MM.1S (cell line): ENCODE measurements around the gene WFIKKN1.

ENCODE experiments used
- DNase-seq: peaks from one replicate; pipeline ENCODE4 v3.0.0-alpha.2; 2015
- H2AFZ ChIP-seq: fragments of 300-600 bp; sonication (generic); 2 replicates; pipeline ENCODE4 v1.6.0; 2016; ENCODE audit warnings: antibody characterized with exemption, low read length
- H3F3A ChIP-seq: fragments of 300-600 bp; sonication (generic); 2 replicates; pipeline ENCODE4 v1.6.1; 2016; ENCODE audit warnings: mild to moderate bottlenecking, antibody characterized with exemption, low read length, moderate library complexity, mixed read lengths; ENCODE audit not compliant: insufficient read depth
- H3K27ac ChIP-seq: fragments of 300-600 bp; sonication (generic); 2 replicates; pipeline ENCODE4 v1.5.1; 2016; ENCODE audit warnings: mild to moderate bottlenecking, low read length
- H3K27me3 ChIP-seq: fragments of 300-600 bp; sonication (generic); replicated peaks from 2 replicates; pipeline ENCODE4 v1.6.0; 2016; ENCODE audit warnings: low read length; ENCODE audit not compliant: insufficient read depth
- H3K36me3 ChIP-seq: fragments of 300-600 bp; sonication (generic); replicated peaks from 2 replicates; pipeline ENCODE4 v1.6.1; 2016; ENCODE audit warnings: mild to moderate bottlenecking, low read length, mixed read lengths; ENCODE audit not compliant: insufficient read depth
- H3K4me1 ChIP-seq: fragments of 300-600 bp; sonication (generic); 2 replicates; pipeline ENCODE4 v1.6.1; 2016; ENCODE audit warnings: low read length, mixed read lengths
- H3K4me2 ChIP-seq: fragments of 300-600 bp; sonication (generic); 2 replicates; pipeline ENCODE4 v1.6.0; 2016; ENCODE audit warnings: low read depth, low read length
- H3K4me3 ChIP-seq: fragments of 300-600 bp; sonication (generic); 2 replicates; pipeline ENCODE4 v1.5.1; 2016; ENCODE audit warnings: low read length, mixed read lengths
- H3K79me2 ChIP-seq: fragments of 300-600 bp; sonication (generic); 2 replicates; pipeline ENCODE4 v1.6.1; 2016; ENCODE audit warnings: mixed run types, low read length, mixed read lengths
- H3K9ac ChIP-seq: fragments of 300-600 bp; sonication (generic); 2 replicates; pipeline ENCODE4 v1.6.1; 2016; ENCODE audit warnings: low read length, mixed read lengths
- H3K9me2 ChIP-seq: fragments of 300-600 bp; sonication (generic); replicated peaks from 2 replicates; pipeline ENCODE4 v1.6.1; 2016; ENCODE audit warnings: mild to moderate bottlenecking, low read length, mixed read lengths; ENCODE audit not compliant: insufficient read depth
- H3K9me3 ChIP-seq: fragments of 300-600 bp; sonication (generic); replicated peaks from 2 replicates; pipeline ENCODE4 v1.6.1; 2016; ENCODE audit warnings: mild to moderate bottlenecking, low read length, mixed read lengths; ENCODE audit not compliant: insufficient read depth
- H4K20me1 ChIP-seq: fragments of 300-600 bp; sonication (generic); 2 replicates; pipeline ENCODE4 v1.6.1; 2016; ENCODE audit warnings: mild to moderate bottlenecking, low read length, moderate library complexity, mixed read lengths; ENCODE audit not compliant: insufficient read depth
- CTCF ChIP-seq: fragments of 300-600 bp; sonication (generic); IDR thresholded peaks from 2 replicates; pipeline ENCODE4 v1.5.1; 2016; ENCODE audit warnings: antibody characterized with exemption, low read length, mixed read lengths
- EZH2 ChIP-seq: fragments of 300-600 bp; sonication (generic); optimal IDR thresholded peaks from 2 replicates; pipeline ENCODE3; 2017; ENCODE audit warnings: low read depth, mild to moderate bottlenecking, antibody characterized with exemption, low read length, mixed read lengths
- EZH2phosphoT487 ChIP-seq: fragments of 300-600 bp; sonication (generic); IDR thresholded peaks from 2 replicates; pipeline ENCODE4 v1.6.1; 2018; ENCODE audit warnings: antibody characterized with exemption, low read length

WFIKKN1 gene

DNA sequence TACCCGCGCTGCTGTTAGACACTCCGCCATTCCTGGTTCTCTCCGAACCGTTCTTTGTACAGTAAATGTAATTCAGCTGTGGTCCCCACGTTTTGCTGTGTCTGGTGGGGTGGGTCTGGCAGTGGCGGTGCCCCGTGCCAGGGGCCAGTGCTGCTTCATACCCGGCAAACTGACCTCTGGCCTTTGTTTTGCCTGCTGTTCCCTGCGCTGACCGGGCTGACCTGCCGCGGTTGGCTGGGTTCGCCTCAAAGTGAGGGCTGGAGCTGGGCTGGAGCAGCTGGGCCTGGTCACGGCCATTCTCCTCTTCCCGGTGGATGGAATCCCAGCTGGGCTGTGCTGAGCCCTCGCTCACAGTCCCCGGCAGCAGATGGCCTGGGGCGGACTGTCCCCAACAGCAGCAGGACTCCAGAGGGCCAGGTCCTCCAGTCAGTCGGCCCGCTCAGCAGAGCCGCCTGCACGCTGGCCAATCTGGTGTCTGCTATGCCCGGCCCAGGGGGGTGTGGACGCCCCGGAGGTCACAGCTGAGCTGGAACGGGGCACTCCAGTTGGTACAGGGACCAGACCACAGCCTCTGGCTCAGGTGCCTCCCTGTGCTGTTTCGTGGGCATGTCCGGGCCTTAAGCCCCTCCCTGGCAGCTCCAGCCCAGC lies 1.5 kb upstream of the WFIKKN1 start:
- no peak for DNase-seq
- H4K20me1 ChIP-seq = no peaks in the 10 kb centered on the region
- H3F3A ChIP-seq = no peaks in the 10 kb centered on the region
- TF ChIP-seq CTCF (no peak), EZH2phosphoT487 (no peak), EZH2 (no peak)
- H3K9me3 ChIP-seq = no peaks in the 10 kb centered on the region
- H3K9me2 ChIP-seq = no peaks in the 10 kb centered on the region
- no peak overlapping the region for H3K27ac ChIP-seq
- no peak overlapping the region for H2AFZ ChIP-seq
- H3K4me1 ChIP-seq = no peaks in the 10 kb centered on the region
- no peaks in the 10 kb centered on the region for H3K36me3 ChIP-seq
- no peaks in the 10 kb centered on the region for H3K79me2 ChIP-seq
- H3K4me3 ChIP-seq = no peak overlapping the region
- no peak overlapping the region for H3K9ac ChIP-seq
- no peak overlapping the region for H3K4me2 ChIP-seq
- no peaks in the 10 kb centered on the region for H3K27me3 ChIP-seq

GRCh38 chr16:629833-630248 lies 944 bp upstream of the WFIKKN1 start:
- H3K27me3 ChIP-seq = no peaks in the 10 kb centered on the region
- H3K4me1 ChIP-seq = no peaks in the 10 kb centered on the region
- no peaks in the 10 kb centered on the region for H3K36me3 ChIP-seq
- no peak overlapping the region for H3K9ac ChIP-seq
- no peak overlapping the region for H3K27ac ChIP-seq
- TF ChIP-seq EZH2phosphoT487 (no peak), EZH2 (no peak), CTCF (no peak)
- H3K4me3 ChIP-seq = no peak overlapping the region
- no peaks in the 10 kb centered on the region for H3K9me3 ChIP-seq
- no peaks in the 10 kb centered on the region for H3F3A ChIP-seq
- H2AFZ ChIP-seq = no peak overlapping the region
- no peak overlapping the region for H3K4me2 ChIP-seq
- H3K79me2 ChIP-seq = peaks cover 3% of the 10 kb centered on the region
- H3K9me2 ChIP-seq = no peaks in the 10 kb centered on the region
- H4K20me1 ChIP-seq = no peaks in the 10 kb centered on the region
- no peak for DNase-seq

- Histone ChIP-seq H3K9me3 (no peaks in the 10 kb centered on the region), H3K9me2 (no peaks in the 10 kb centered on the region), H3K79me2 (peaks cover 8% of the 10 kb centered on the region), H3K36me3 (no peaks in the 10 kb centered on the region), H3K9ac (no peak overlapping the region), H3K4me1 (0 out of 2 replicates have a peak, but pooled peaks cover 3% of the 10 kb centered on the region), H3K27me3 (no peaks in the 10 kb centered on the region), H3K27ac (no peak overlapping the region), H3K4me2 (no peak overlapping the region), H4K20me1 (no peaks in the 10 kb centered on the region), H2AFZ (no peak overlapping the region), H3F3A (no peaks in the 10 kb centered on the region), H3K4me3 (no peak overlapping the region)
- no peak for DNase-seq
- TF ChIP-seq EZH2phosphoT487 = no peak
- no peak for TF ChIP-seq CTCF
- no peak for TF ChIP-seq EZH2
Measured at GRCh38 chr16:630249-630814, 453 bp upstream of the WFIKKN1 start.
